ENCODE results near the gene ASIC4. TPM values are rescaled to one million over a fixed set of nuclear protein-coding genes. Genes with fewer than 3 reads are reported as not detected.
A peak's percentile ranks its signal among the peaks of the same experiment; 100 is the strongest.

Gene ASIC4
- total and polyA plus RNA-seq, 9 of the 15 experiments (the other 6 are each of a cell fraction or from before 2014, with no cell fraction given): 0.07 to 19.2 (median 4.8) TPM

DNA sequence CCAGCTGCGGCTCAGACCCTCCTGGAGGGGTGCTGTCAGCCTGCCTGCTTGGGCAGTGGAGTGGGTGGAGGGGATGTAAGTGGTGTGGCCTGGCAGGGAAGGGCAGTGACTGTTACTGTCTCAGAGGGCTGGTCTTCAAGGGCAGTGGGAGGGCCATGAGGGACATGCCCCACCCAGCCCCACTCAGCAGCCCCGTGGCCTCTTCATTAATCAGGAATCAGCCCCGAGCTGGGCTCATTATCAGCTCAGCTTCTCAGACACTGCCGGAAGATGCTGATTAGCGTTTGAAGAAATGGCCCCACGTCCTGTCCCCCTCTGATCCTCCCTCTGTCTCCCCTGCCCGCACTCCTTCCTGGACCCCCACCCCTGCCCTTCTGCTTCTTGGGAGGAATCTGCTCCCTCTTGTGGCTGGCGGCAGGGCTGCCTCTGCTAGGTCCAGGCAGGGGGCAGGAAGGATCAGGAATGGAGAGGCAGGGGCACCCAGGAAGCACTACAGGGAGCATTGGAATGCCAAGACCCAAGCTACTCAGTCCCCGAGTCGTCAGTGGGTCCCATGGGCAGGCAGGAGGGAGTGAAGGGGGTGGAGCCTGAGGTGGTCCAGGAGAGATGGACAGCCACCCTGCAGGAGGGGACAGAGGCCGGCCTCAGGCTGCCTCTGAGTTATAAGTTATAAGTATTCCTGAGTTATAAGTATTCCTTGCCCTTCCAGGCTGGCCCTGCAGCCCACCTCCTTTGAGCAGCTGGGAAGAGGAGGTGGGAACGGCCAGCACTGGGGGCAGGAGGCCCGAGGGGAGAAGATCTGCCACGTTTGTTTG lies 7.0 kb downstream of the ASIC4 start (continued):
- TF ChIP-seq, protein P1, sequence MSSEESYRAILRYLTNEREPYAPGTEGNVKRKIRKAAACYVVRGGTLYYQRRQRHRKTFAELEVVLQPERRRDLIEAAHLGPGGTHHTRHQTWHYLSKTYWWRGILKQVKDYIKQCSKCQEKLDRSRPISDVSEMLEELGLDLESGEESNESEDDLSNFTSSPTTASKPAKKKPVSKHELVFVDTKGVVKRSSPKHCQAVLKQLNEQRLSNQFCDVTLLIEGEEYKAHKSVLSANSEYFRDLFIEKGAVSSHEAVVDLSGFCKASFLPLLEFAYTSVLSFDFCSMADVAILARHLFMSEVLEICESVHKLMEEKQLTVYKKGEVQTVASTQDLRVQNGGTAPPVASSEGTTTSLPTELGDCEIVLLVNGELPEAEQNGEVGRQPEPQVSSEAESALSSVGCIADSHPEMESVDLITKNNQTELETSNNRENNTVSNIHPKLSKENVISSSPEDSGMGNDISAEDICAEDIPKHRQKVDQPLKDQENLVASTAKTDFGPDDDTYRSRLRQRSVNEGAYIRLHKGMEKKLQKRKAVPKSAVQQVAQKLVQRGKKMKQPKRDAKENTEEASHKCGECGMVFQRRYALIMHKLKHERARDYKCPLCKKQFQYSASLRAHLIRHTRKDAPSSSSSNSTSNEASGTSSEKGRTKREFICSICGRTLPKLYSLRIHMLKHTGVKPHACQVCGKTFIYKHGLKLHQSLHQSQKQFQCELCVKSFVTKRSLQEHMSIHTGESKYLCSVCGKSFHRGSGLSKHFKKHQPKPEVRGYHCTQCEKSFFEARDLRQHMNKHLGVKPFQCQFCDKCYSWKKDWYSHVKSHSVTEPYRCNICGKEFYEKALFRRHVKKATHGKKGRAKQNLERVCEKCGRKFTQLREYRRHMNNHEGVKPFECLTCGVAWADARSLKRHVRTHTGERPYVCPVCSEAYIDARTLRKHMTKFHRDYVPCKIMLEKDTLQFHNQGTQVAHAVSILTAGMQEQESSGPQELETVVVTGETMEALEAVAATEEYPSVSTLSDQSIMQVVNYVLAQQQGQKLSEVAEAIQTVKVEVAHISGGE (CRISPR knock-in tag; IDR thresholded peaks at IDR 0.05): 0 out of 6 replicates have a peak, but pooled peaks of 1 of the 3 experiments have one; percentile 23
- peak; percentile 84 for TF ChIP-seq TCF3 (CRISPR knock-in tag; IDR thresholded peaks at IDR 0.05)
- no peak for TF ChIP-seq THRAP3 (IDR thresholded peaks at IDR 0.05; ENCODE audit: borderline replicate concordance)
- TF ChIP-seq TBP (optimal IDR thresholded peaks at IDR 0.05; ENCODE audit: low read depth, low read length): no peak
- TF ChIP-seq MAFF (IDR thresholded peaks at IDR 0.05; ENCODE audit: low read length): no peak
- TF ChIP-seq SIN3B (IDR thresholded peaks at IDR 0.05; ENCODE audit: low read depth): no peak
- no peak for TF ChIP-seq BRCA1 (IDR thresholded peaks at IDR 0.05)
- no peak for TF ChIP-seq BRCA1 (CRISPR knock-in tag; IDR thresholded peaks at IDR 0.05)
- peak; percentile 70; the same call in 1 of the 2 replicates for TF ChIP-seq CC2D1A (IDR thresholded peaks at IDR 0.05)
- TF ChIP-seq MTA1 (IDR thresholded peaks at IDR 0.05; ENCODE audit: borderline replicate concordance): peak; percentile 84
- TF ChIP-seq CREB1 (IDR thresholded peaks at IDR 0.05): 0 out of 2 replicates have a peak, but pooled peaks have one; percentile 18
- TF ChIP-seq CREB1 (CRISPR knock-in tag; IDR thresholded peaks at IDR 0.05): 0 out of 2 replicates have a peak, but pooled peaks have one; percentile 8
- peak; percentile 37; the same call in 1 of the 2 replicates for TF ChIP-seq TOE1 (IDR thresholded peaks at IDR 0.05; ENCODE audit: borderline replicate concordance)
- TF ChIP-seq TOE1 (CRISPR knock-in tag; IDR thresholded peaks at IDR 0.05; ENCODE audit: borderline replicate concordance, low read depth): no peak
- peak; percentile 31; the same call in 1 of the 2 replicates for TF ChIP-seq HDAC2 (IDR thresholded peaks at IDR 0.05)
- 0 out of 2 replicates have a peak, but pooled peaks have one; percentile 30 for TF ChIP-seq NCOA1 (IDR thresholded peaks at IDR 0.05; ENCODE audit: low read depth)
- TF ChIP-seq MBD2 (IDR thresholded peaks at IDR 0.05; ENCODE audit: borderline replicate concordance, low read depth): no peak
- TF ChIP-seq ETV1 (tag; conservative IDR thresholded peaks at IDR 0.05; ENCODE audit: low read depth): peak; percentile 92
- peak; percentile 63; the same call in 1 of the 2 replicates for TF ChIP-seq BCOR (IDR thresholded peaks at IDR 0.05)
- TF ChIP-seq CBX1 (IDR thresholded peaks at IDR 0.05; ENCODE audit: low read depth): 0 out of 2 replicates have a peak, but pooled peaks have one; percentile 23
- TF ChIP-seq, protein P2, sequence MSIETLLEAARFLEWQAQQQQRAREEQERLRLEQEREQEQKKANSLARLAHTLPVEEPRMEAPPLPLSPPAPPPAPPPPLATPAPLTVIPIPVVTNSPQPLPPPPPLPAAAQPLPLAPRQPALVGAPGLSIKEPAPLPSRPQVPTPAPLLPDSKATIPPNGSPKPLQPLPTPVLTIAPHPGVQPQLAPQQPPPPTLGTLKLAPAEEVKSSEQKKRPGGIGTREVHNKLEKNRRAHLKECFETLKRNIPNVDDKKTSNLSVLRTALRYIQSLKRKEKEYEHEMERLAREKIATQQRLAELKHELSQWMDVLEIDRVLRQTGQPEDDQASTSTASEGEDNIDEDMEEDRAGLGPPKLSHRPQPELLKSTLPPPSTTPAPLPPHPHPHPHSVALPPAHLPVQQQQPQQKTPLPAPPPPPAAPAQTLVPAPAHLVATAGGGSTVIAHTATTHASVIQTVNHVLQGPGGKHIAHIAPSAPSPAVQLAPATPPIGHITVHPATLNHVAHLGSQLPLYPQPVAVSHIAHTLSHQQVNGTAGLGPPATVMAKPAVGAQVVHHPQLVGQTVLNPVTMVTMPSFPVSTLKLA (conservative IDR thresholded peaks at IDR 0.05): peak in 1 of 2 experiments; percentile 60; a peak in 3 of 4 replicates
- peak; percentile 22; the same call in 1 of the 2 replicates for TF ChIP-seq ZEB2 (IDR thresholded peaks at IDR 0.05)
- no peak for TF ChIP-seq SIRT6 (IDR thresholded peaks at IDR 0.05; ENCODE audit: low read depth, low read length)
- TF ChIP-seq HLTF (IDR thresholded peaks at IDR 0.05): peak; percentile 89

Measured in K562 (cell line).